Endothelial cell (in vitro differentiated cells): Measurements from ENCODE around the gene ICA1. TPM values are rescaled to one million over a fixed set of nuclear protein-coding genes. Genes with fewer than 3 reads are reported as not detected.
A peak's percentile ranks its signal among the peaks of the same experiment; 100 is the strongest.

Source experiments
- DNase-seq: peaks from one replicate; pipeline ENCODE4 v3.0.0; 2021; ENCODE audit warnings: low spot score
- H3K27ac Mint-ChIP-seq: one replicate; pipeline ENCODE4 v1.8.0; 2021; ENCODE audit warnings: mixed read lengths, inconsistent platforms; ENCODE audit not compliant: unreplicated experiment
- H3K27me3 Mint-ChIP-seq: one replicate; pipeline ENCODE4 v1.8.0; 2021; ENCODE audit warnings: mild to moderate bottlenecking, moderate library complexity, mixed read lengths, inconsistent platforms; ENCODE audit not compliant: unreplicated experiment
- H3K36me3 Mint-ChIP-seq: one replicate; pipeline ENCODE4 v1.8.0; 2021; ENCODE audit warnings: mild to moderate bottlenecking, low read depth, mixed read lengths, inconsistent platforms; ENCODE audit not compliant: unreplicated experiment
- H3K4me1 Mint-ChIP-seq: one replicate; pipeline ENCODE4 v1.8.0; 2021; ENCODE audit warnings: mild to moderate bottlenecking, mixed read lengths, inconsistent platforms; ENCODE audit not compliant: unreplicated experiment
- H3K4me3 Mint-ChIP-seq: one replicate; pipeline ENCODE4 v1.8.0; 2021; ENCODE audit warnings: mild to moderate bottlenecking, mixed read lengths, inconsistent platforms; ENCODE audit not compliant: unreplicated experiment
- H3K9me3 Mint-ChIP-seq: one replicate; pipeline ENCODE4 v1.8.0; 2021; ENCODE audit warnings: mixed read lengths, inconsistent platforms; ENCODE audit not compliant: unreplicated experiment
- total RNA-seq: library from RNA; stranded (reverse); fragmentation: NEBNext Ultra II Directional; extraction: Animal tissue kit (Norgen Biotek cat#: 25700); gene quantifications from one replicate; pipeline ENCODE4 v1.2.1, GENCODE V29; 2021; ENCODE audit not compliant: unreplicated experiment
- TF ChIP-seq, protein P1 (sequence below): fragments of 200-600 bp; sonication (generic); IDR thresholded peaks from one replicate; pipeline ENCODE4 v1.5.0; 2021; ENCODE audit warnings: antibody characterized with exemption; ENCODE audit not compliant: unreplicated experiment

ICA1 gene
- total RNA-seq, 1 donor from 2014 or later = 91.4 TPM

DNA sequence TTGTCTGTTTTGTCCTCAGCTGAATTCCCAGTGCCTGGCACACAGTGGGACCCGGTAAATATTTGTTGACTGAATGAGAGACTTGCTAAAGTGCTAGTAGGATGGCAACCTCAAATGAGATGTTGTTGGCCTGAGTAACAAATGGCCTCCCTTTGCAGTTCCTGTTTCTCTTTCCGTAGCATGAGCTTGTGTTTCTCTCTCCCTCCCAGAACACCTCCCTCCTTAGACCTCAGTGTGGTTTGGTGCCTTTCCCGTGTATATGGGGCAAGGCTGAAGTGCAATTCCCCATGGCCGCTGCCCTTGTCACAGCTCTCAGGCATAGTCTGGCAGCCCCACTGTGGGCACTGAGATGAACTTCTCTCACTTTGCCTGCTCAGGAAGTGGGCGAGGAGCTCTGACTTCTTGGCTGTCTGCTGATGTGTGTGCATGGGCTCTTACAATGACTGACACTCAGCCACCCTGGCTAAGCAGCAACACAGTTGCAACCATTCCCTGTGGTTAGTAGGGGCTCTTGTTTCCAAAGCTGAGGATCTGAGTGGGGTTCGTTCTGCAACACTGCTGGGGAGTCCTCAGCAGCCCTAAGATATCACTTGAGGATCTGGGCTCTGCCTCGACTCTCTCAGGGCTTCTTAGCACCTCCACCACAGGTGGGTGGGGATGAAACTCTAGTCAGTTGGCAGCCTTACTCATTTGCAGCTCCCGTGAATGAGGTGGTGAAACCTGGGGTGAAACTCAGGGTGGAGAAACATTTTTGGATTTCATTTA, 136.1 kb downstream of the ICA1 start:
- peaks cover 2% of the 10 kb centered on the region for H3K27me3 Mint-ChIP-seq
- no peak overlapping the region for H3K27ac Mint-ChIP-seq

DNA sequence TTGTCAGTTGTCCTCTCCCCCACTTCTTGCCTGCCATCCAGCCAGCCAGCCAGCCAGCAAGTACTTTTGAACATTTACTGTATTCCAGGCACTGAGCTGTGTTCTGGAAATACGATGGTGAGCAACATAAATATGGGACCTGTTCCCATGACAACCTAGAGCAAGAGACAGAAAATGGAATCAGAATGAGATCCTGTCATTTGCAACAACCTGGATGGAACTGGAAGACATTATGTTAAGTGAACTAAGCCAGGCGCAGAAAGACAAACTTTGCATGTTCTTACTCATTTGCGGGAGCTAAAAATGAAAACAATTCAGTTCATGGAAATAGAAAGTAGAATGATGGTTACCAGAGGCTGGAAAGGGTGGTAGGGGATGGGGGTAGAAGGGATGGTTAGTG, 140.7 kb downstream of the ICA1 start:
- H3K4me1 Mint-ChIP-seq = peaks cover 5% of the 10 kb centered on the region
- peaks cover 4% of the 10 kb centered on the region for H3K27me3 Mint-ChIP-seq
- H3K4me3 Mint-ChIP-seq = no peak overlapping the region
- no peak overlapping the region for H3K27ac Mint-ChIP-seq
- H3K36me3 Mint-ChIP-seq = peaks cover 37% of the 10 kb centered on the region
- TF ChIP-seq, protein P1, sequence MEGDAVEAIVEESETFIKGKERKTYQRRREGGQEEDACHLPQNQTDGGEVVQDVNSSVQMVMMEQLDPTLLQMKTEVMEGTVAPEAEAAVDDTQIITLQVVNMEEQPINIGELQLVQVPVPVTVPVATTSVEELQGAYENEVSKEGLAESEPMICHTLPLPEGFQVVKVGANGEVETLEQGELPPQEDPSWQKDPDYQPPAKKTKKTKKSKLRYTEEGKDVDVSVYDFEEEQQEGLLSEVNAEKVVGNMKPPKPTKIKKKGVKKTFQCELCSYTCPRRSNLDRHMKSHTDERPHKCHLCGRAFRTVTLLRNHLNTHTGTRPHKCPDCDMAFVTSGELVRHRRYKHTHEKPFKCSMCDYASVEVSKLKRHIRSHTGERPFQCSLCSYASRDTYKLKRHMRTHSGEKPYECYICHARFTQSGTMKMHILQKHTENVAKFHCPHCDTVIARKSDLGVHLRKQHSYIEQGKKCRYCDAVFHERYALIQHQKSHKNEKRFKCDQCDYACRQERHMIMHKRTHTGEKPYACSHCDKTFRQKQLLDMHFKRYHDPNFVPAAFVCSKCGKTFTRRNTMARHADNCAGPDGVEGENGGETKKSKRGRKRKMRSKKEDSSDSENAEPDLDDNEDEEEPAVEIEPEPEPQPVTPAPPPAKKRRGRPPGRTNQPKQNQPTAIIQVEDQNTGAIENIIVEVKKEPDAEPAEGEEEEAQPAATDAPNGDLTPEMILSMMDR = no peak
- H3K9me3 Mint-ChIP-seq = no peaks in the 10 kb centered on the region
- no peak for DNase-seq

More for the DNA sequence above, 136.1 kb downstream of the ICA1 start:
- Mint-ChIP-seq H3K4me3 (peak overlapping the region; percentile 1), H3K4me1 (peaks cover 5% of the 10 kb centered on the region), H3K9me3 (no peaks in the 10 kb centered on the region), H3K36me3 (peaks cover 39% of the 10 kb centered on the region)
- TF ChIP-seq, protein P1 = no peak
- no peak for DNase-seq

DNA sequence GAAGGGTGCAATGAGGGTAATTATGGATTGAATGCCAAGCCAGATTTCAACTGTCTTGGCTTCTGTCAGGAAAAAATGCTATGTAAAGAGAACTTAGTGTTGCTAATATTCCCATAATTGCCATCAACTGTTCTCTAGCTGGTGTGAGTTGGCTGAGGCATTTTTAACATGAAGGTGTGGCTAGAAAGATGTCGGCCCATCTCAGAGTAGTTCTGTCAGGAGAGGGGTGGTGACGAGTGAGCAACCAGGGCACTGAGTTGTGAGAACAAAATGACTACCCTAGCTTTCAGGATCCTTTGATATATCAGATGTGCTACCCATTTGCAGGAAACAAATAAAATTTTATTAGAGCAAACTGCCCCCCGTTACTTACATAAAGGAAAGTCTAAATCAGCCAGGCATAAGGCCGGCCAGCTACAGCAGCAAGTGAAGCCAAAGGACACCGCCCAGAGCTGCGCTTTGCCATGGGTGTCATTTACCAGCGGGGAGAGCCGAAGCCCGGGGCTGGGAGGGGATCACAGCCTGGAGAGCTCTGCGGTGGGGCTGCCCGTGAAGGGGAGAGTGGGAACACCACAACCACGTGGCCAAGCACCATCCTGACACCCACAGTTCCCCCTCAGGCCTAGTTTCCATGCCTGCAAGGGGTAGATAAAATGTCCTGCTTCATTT, 141.4 kb downstream of the ICA1 start:
- H3K27me3 Mint-ChIP-seq = peaks cover 4% of the 10 kb centered on the region
- no peaks in the 10 kb centered on the region for H3K9me3 Mint-ChIP-seq
- H3K4me1 Mint-ChIP-seq = peaks cover 5% of the 10 kb centered on the region
- peaks cover 37% of the 10 kb centered on the region for H3K36me3 Mint-ChIP-seq
- no peak overlapping the region for H3K4me3 Mint-ChIP-seq
- TF ChIP-seq, protein P1 = no peak
- no peak overlapping the region for H3K27ac Mint-ChIP-seq
- DNase-seq = no peak

DNA sequence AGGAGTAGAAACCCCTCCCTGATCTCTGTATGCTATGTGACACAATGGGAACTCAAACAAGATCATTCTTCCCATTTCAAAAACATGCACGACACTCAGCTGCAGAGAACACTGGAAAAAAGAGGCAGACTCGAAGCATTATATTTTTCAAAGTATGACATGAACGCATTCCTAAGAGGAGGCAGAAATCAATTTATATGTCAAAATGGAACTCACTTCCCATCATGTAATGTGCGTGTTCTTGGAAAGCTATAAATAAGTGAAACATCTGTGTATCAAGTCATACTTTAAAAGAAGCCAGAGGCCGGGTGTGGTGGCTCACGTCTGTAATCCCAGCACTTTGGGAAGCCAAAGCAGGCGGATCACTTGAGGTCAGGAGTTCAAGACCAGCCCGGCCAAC, 142.7 kb downstream of the ICA1 start:
- Mint-ChIP-seq H3K9me3 (peaks cover 4% of the 10 kb centered on the region), H3K27me3 (peaks cover 4% of the 10 kb centered on the region), H3K4me3 (no peak overlapping the region), H3K27ac (no peak overlapping the region), H3K4me1 (peaks cover 5% of the 10 kb centered on the region), H3K36me3 (peaks cover 39% of the 10 kb centered on the region)
- no peak for DNase-seq
- TF ChIP-seq, protein P1 = no peak

DNA sequence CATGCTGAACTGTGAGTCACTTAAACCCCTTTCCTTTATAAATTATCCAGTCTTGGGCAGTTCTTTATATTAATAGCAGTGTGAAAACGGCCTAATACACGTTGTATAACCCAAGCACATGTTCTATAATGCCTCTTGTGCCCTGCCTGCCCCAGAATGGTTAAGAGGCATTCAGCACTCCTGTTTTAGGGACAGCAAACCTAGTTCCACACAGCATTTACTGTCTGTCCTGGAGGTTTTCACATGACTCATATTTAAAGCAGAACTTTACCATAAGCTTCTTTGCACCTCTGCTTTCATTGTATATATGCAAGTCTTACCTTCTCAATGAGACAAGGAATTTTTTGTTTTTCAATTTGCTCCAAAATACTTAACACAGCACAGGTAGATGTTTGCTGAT, 144.8 kb downstream of the ICA1 start:
- no peak overlapping the region for H3K4me3 Mint-ChIP-seq
- peaks cover 2% of the 10 kb centered on the region for H3K27me3 Mint-ChIP-seq
- TF ChIP-seq, protein P1 = no peak
- peaks cover 40% of the 10 kb centered on the region for H3K36me3 Mint-ChIP-seq
- DNase-seq = no peak
- no peak overlapping the region for H3K27ac Mint-ChIP-seq
- peaks cover 4% of the 10 kb centered on the region for H3K9me3 Mint-ChIP-seq
- H3K4me1 Mint-ChIP-seq = peaks cover 2% of the 10 kb centered on the region
